Tongue (tissue), 1 donor: ENCODE results near the gene SLC25A42. TPM values are rescaled to one million over a fixed set of nuclear protein-coding genes. Genes with fewer than 3 reads are reported as not detected.

Source experiments
- total RNA-seq: library from RNA; depleted of rRNA; stranded (reverse); fragments of >200 nt; gene quantifications from one replicate; pipeline ENCODE4 v1.2.3, GENCODE V29; 2014

The SLC25A42 gene
- total RNA-seq, 1 donor from 2014 or later = 10.1 TPM

Other genes with a start within 250 kb of the SLC25A42 start
- gene UPF1, start 232.0 kb upstream of the SLC25A42 start, total RNA-seq = 103 TPM
- 7.7 TPM for gene CERS1, start 167.8 kb upstream of the SLC25A42 start, total RNA-seq
- 76.4 TPM for gene COPE, start 144.6 kb upstream of the SLC25A42 start, total RNA-seq
- gene DDX49, start 144.3 kb upstream of the SLC25A42 start, total RNA-seq = 42.1 TPM
- 30.1 TPM for gene HOMER3, start 122.8 kb upstream of the SLC25A42 start, total RNA-seq
- 59.3 TPM for gene SUGP2, start 30.5 kb upstream of the SLC25A42 start, total RNA-seq
- gene ARMC6, start 30.4 kb upstream of the SLC25A42 start, total RNA-seq = 25.7 TPM
- 18.1 TPM for gene TMEM161A, start 74.5 kb downstream of the SLC25A42 start, total RNA-seq
- gene MEF2B, start 106.3 kb downstream of the SLC25A42 start, total RNA-seq = not detected
- gene BORCS8, start 128.2 kb downstream of the SLC25A42 start, total RNA-seq = 8.5 TPM
- gene RFXANK, start 128.3 kb downstream of the SLC25A42 start, total RNA-seq = 24.0 TPM
- 6.8 TPM for gene NR2C2AP, start 139.4 kb downstream of the SLC25A42 start, total RNA-seq
- under 0.01 TPM for gene NCAN, start 148.0 kb downstream of the SLC25A42 start, total RNA-seq
- gene TM6SF2, start 209.3 kb downstream of the SLC25A42 start, total RNA-seq = 1.5 TPM